Stimulated activated CD4-positive, alpha-beta T cell treated with anti-CD3 and anti-CD28 coated beads, Interleukin-15, amount 100 ng/mL, for 24 hours (primary cell): ENCODE measurements around the gene STK35.

Experiments
- DNase-seq: peaks from one replicate; pipeline ENCODE4 v3.0.0-alpha.2; 2020

The STK35 gene

GRCh38 chr20:2101057-2101864 lies at the start of gene STK35:
Gene STK35 (plus strand): TSS chr20:2101827. CDS start chr20:2101882, 55 bp downstream.
- DNase-seq: peak; percentile 87

- DNase-seq: no peak
These were observed 49.7 kb upstream of the STK35 start for GRCh38 chr20:2051946-2052345.

GRCh38 chr20:2052741-2053140 lies 48.9 kb upstream of the STK35 start:
- DNase-seq: no peak

- no peak for DNase-seq
These were observed 48.0 kb upstream of the STK35 start for GRCh38 chr20:2053615-2054014.

GRCh38 chr20:2054911-2055310 lies 46.7 kb upstream of the STK35 start:
- no peak for DNase-seq

- DNase-seq: no peak
These were observed 42.2 kb upstream of the STK35 start for GRCh38 chr20:2059411-2059810.

GRCh38 chr20:2065099-2065498 lies 36.5 kb upstream of the STK35 start:
- no peak for DNase-seq

- no peak for DNase-seq
These were observed 35.0 kb upstream of the STK35 start for GRCh38 chr20:2066461-2067122.

- no peak for DNase-seq
These were observed 20.9 kb upstream of the STK35 start for GRCh38 chr20:2080532-2081224.

- no peak for DNase-seq
These were observed 16.9 kb upstream of the STK35 start for GRCh38 chr20:2084703-2085102.

GRCh38 chr20:2086177-2086979 lies 15.2 kb upstream of the STK35 start:
- DNase-seq: no peak

- DNase-seq: no peak
These were observed 14.6 kb upstream of the STK35 start for GRCh38 chr20:2086980-2087377.

GRCh38 chr20:2088891-2089290 lies 12.7 kb upstream of the STK35 start:
- DNase-seq: no peak

GRCh38 chr20:2089447-2089846 lies 12.2 kb upstream of the STK35 start:
- DNase-seq: no peak

- DNase-seq: peak; percentile 37
These were observed 8.4 kb upstream of the STK35 start for GRCh38 chr20:2093159-2093781.

- DNase-seq: no peak
These were observed 7.7 kb upstream of the STK35 start for GRCh38 chr20:2093883-2094282.

GRCh38 chr20:2101865-2102584 lies 398 bp downstream of the STK35 start:
- peak; percentile 92 for DNase-seq

GRCh38 chr20:2102585-2103460 lies 1.2 kb downstream of the STK35 start:
- DNase-seq: peak; percentile 87

GRCh38 chr20:2103461-2104153 lies 2.0 kb downstream of the STK35 start:
- no peak for DNase-seq

GRCh38 chr20:2104236-2104635 lies 2.6 kb downstream of the STK35 start:
- no peak for DNase-seq
